Keratinocyte (primary cell): ENCODE results near the gene SLC9A7. TPM values are rescaled to one million over a fixed set of nuclear protein-coding genes. Genes with fewer than 3 reads are reported as not detected.

ENCODE experiments used
- DNase-seq: peaks from one replicate; pipeline ENCODE4 v3.0.0-alpha.2; 2011; ENCODE audit warnings: low read depth, missing footprints, low spot score
- FAIRE-seq: peaks from 2 replicates; lab custom pipeline; 2011; peaks lifted over from hg19 to GRCh38; lab: Jason Lieb, UNC
- H2AFZ ChIP-seq: 2 replicates; pipeline ENCODE4 v1.6.0; 2012; ENCODE audit warnings: low read length, control low read depth, inconsistent platforms; ENCODE audit not compliant: control insufficient read depth
- H3K27ac ChIP-seq: 2 replicates; pipeline ENCODE4 v1.5.1; 2011; ENCODE audit warnings: low read length; ENCODE audit not compliant: control insufficient read depth, insufficient read depth
- H3K27me3 ChIP-seq: 3 replicates; pipeline ENCODE4 v1.6.0; 2011; ENCODE audit warnings: low read length; ENCODE audit not compliant: control insufficient read depth, insufficient read depth; ENCODE audit errors: extremely low read depth
- H3K36me3 ChIP-seq, 2 experiments: 2 replicates in 1 of 2; 3 replicates in 1 of 2; pipeline ENCODE4 v1.5.1; 2011; ENCODE audit warnings: low read length in 2 of 2, mild to moderate bottlenecking in 1 of 2; ENCODE audit not compliant: control insufficient read depth in 2 of 2, insufficient read depth in 2 of 2; ENCODE audit errors: extremely low read depth in 1 of 2
- H3K4me1 ChIP-seq: 3 replicates; pipeline ENCODE4 v1.5.1; 2011; ENCODE audit warnings: low read length; ENCODE audit not compliant: control insufficient read depth, insufficient read depth; ENCODE audit errors: extremely low read depth
- H3K4me2 ChIP-seq: 3 replicates; pipeline ENCODE4 v1.6.0; 2011; ENCODE audit warnings: low read depth, low read length; ENCODE audit not compliant: control insufficient read depth, insufficient read depth; ENCODE audit errors: extremely low read depth
- H3K4me3 ChIP-seq, 3 experiments: fragments of 200-600 bp in 1 of 3; sonication (generic) in 1 of 3; 2 replicates in 2 of 3; 3 replicates in 1 of 3; pipeline ENCODE4 v1.5.1; 2011 to 2016; ENCODE audit warnings: low read length in 3 of 3, mild to moderate bottlenecking in 3 of 3, control low read depth in 2 of 3, inconsistent platforms in 1 of 3, low read depth in 1 of 3, mixed read lengths in 1 of 3, mixed run types in 1 of 3, moderate library complexity in 1 of 3; ENCODE audit not compliant: control insufficient read depth in 2 of 3, insufficient read depth in 2 of 3; ENCODE audit errors: extremely low read depth in 1 of 3
- H3K79me2 ChIP-seq: 2 replicates; pipeline ENCODE4 v1.6.0; 2012; ENCODE audit warnings: low read length; ENCODE audit not compliant: control insufficient read depth, insufficient read depth
- H3K9ac ChIP-seq: 3 replicates; pipeline ENCODE4 v1.6.0; 2011; ENCODE audit warnings: low read length; ENCODE audit not compliant: control insufficient read depth, insufficient read depth; ENCODE audit errors: extremely low read depth
- H3K9me1 ChIP-seq: 3 replicates; pipeline ENCODE4 v1.6.0; 2011; ENCODE audit warnings: low read length; ENCODE audit not compliant: control insufficient read depth, insufficient read depth; ENCODE audit errors: extremely low read depth
- H3K9me3 ChIP-seq: 2 replicates; pipeline ENCODE4 v1.5.1; 2012; ENCODE audit warnings: low read depth, low read length; ENCODE audit not compliant: control insufficient read depth
- H4K20me1 ChIP-seq: 3 replicates; pipeline ENCODE4 v1.6.0; 2011; ENCODE audit warnings: low read length; ENCODE audit not compliant: control insufficient read depth, insufficient read depth; ENCODE audit errors: extremely low read depth
- EZH2 ChIP-seq: IDR thresholded peaks from one replicate; pipeline ENCODE4 v1.6.1; 2012; ENCODE audit warnings: inconsistent platforms, mild to moderate bottlenecking, low read length, moderate library complexity
- dilution Hi-C: fragments of 300-500 bp; cut with MboI; formaldehyde crosslinking; loops from one replicate; pipeline ENCODE4 v1.7.0; 2020; ENCODE audit warnings: low sequenced_read_pairs; ENCODE audit not compliant: extremely low pct_ligation_motif_present
- polyA plus RNA-seq, 5 experiments: library from polyadenylated mRNA; depleted of rRNA in 3 of 5; stranded (reverse) in 3 of 5; stranded (forward) in 1 of 5; unstranded in 1 of 5; fragments of >200 nt; gene quantifications; 1 replicate in 1 of 5; 2 replicates in 3 of 5; 3 replicates in 1 of 5; pipeline versions ENCODE4 v1.2.1 to v1.2.3, GENCODE V29; 2011 to 2012; ENCODE audit warnings: missing spikeins in 2 of 5, low read depth in 1 of 5, low replicate concordance in 1 of 5
- TF ChIP-seq, protein P1 (sequence below), 3 experiments: IDR thresholded peaks in 1 of 3; conservative IDR thresholded peaks in 1 of 3; optimal IDR thresholded peaks in 1 of 3; 2 replicates in 2 of 3; 3 replicates in 1 of 3; pipeline versions ENCODE3 to v1.5.1; 2011; ENCODE audit warnings: low read length in 3 of 3, mild to moderate bottlenecking in 3 of 3, moderate library complexity in 2 of 3, control low read depth in 1 of 3, inconsistent platforms in 1 of 3; ENCODE audit not compliant: insufficient read depth in 2 of 3; ENCODE audit errors: extremely low read depth in 1 of 3

The SLC9A7 gene
- polyA plus RNA-seq, 1 donor (not counting 4 experiments of a cell fraction or from before 2014, with no cell fraction given) = 8.1 TPM

DNA sequence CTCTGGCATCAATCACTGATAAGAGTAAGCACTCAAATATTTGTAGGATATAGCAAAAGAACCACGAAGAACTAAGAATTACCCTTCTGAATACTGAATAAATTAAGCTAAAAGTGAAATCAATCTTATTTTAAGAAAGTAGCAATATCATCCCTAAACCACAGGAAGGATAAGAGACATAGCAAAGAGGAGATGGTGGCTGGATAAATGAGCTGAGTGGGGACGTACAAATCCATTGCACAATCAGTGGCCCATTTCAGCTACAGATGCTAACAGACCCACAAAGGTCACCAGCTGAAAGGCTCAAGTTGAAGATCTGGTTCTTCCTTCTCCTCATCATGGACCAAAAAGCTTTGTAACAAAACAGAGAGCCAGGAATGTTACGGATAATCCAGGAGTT is 77.1 kb downstream of the SLC9A7 start:
- Histone ChIP-seq H3K79me2 (no peaks in the 10 kb centered on the region), H3K9ac (no peak overlapping the region), H3K36me3 (no peaks in the 10 kb centered on the region), H3K27ac (no peak overlapping the region), H3K4me1 (no peaks in the 10 kb centered on the region), H3K9me1 (no peaks in the 10 kb centered on the region), H3K4me3 (no peak overlapping the region), H3K27me3 (no peaks in the 10 kb centered on the region), H3K4me2 (no peak overlapping the region), H4K20me1 (no peaks in the 10 kb centered on the region), H3K9me3 (no peaks in the 10 kb centered on the region), H2AFZ (no peak overlapping the region)
- dilution Hi-C loops = no loop called here
- DNase-seq = no peak
- TF ChIP-seq EZH2 = no peak
- TF ChIP-seq, protein P1, sequence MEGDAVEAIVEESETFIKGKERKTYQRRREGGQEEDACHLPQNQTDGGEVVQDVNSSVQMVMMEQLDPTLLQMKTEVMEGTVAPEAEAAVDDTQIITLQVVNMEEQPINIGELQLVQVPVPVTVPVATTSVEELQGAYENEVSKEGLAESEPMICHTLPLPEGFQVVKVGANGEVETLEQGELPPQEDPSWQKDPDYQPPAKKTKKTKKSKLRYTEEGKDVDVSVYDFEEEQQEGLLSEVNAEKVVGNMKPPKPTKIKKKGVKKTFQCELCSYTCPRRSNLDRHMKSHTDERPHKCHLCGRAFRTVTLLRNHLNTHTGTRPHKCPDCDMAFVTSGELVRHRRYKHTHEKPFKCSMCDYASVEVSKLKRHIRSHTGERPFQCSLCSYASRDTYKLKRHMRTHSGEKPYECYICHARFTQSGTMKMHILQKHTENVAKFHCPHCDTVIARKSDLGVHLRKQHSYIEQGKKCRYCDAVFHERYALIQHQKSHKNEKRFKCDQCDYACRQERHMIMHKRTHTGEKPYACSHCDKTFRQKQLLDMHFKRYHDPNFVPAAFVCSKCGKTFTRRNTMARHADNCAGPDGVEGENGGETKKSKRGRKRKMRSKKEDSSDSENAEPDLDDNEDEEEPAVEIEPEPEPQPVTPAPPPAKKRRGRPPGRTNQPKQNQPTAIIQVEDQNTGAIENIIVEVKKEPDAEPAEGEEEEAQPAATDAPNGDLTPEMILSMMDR (optimal IDR thresholded peaks at IDR 0.05 in 1 of 3, IDR thresholded peaks at IDR 0.05 in 1 of 3, conservative IDR thresholded peaks at IDR 0.05 in 1 of 3; ENCODE audit: extremely low read depth in 1 of 3, insufficient read depth in 2 of 3, low read length in 3 of 3) = no peak
- no peak for FAIRE-seq

DNA sequence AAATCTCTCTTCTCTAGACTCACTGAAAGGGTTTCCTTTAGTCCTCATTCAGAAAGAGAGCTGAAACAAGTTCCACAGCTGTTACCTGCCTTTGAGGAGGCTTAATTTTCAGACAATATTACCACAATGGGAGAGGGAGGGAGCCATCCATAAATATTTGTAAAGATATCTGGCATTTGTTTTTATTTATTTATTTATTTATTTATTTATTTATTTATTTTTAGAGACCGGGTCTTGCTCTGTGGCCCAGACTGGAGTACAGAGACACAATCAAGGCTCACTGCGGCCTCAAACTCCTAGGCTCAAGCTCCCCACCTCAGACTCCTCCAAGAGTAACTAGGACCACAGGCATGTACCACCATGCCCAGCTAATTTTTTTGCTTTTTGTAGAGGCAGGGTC is 80.7 kb downstream of the SLC9A7 start:
- no peaks in the 10 kb centered on the region for H4K20me1 ChIP-seq
- no peak overlapping the region for H3K4me3 ChIP-seq
- no peaks in the 10 kb centered on the region for H3K4me1 ChIP-seq
- no peak for DNase-seq
- no peaks in the 10 kb centered on the region for H3K9me1 ChIP-seq
- H3K9ac ChIP-seq = no peak overlapping the region
- H3K27ac ChIP-seq = no peak overlapping the region
- H3K79me2 ChIP-seq = no peaks in the 10 kb centered on the region
- TF ChIP-seq, protein P1 (optimal IDR thresholded peaks at IDR 0.05 in 1 of 3, IDR thresholded peaks at IDR 0.05 in 1 of 3, conservative IDR thresholded peaks at IDR 0.05 in 1 of 3; ENCODE audit: extremely low read depth in 1 of 3, insufficient read depth in 2 of 3, low read length in 3 of 3) = no peak
- TF ChIP-seq EZH2 = no peak
- no peaks in the 10 kb centered on the region for H3K36me3 ChIP-seq
- H2AFZ ChIP-seq = no peak overlapping the region
- H3K9me3 ChIP-seq = no peaks in the 10 kb centered on the region
- H3K4me2 ChIP-seq = no peak overlapping the region
- dilution Hi-C loops = no loop called here
- H3K27me3 ChIP-seq = no peaks in the 10 kb centered on the region
- no peak for FAIRE-seq
